Measurements from ENCODE around the gene SPATS2. TPM values are rescaled to one million over a fixed set of nuclear protein-coding genes. Genes with fewer than 3 reads are reported as not detected.

Gene SPATS2
- total and polyA plus RNA-seq, 2 of the 4 experiments (the other 2 are of a cell fraction): 50.6 to 63.3 TPM

DNA sequence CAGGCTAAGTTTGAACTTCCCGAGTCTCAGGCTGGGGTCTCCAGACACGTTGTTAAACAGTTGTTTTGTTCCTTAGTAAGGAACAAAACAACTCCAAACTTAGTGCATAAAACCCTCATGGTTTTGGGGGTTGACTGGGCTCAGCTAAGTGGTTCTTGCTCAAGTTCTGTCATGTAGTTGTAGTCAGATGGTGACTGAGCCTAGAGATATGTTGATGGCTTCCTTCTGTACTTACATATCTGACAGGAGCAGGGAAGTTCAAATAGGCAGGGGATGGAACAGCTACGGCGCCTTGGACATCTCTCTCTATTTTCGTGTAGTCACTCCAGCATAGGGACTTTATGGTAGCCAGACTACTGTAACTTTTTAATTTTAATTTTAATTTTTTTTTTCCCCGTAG, 45.7 kb downstream of the SPATS2 start:
- CTCF ChIA-PET: no interaction called here

More for the DNA sequence above, 45.7 kb downstream of the SPATS2 start:
- H3K9me3 ChIP-seq (ENCODE audit: control insufficient read depth, insufficient read depth, low read length): no peaks in the 10 kb centered on the region
- no peak overlapping the region for H4K91ac ChIP-seq (ENCODE audit: insufficient read depth, low read depth, low read length)
- no peak overlapping the region for H2BK5ac ChIP-seq (ENCODE audit: low read depth, low read length, poor library complexity, severe bottlenecking)
- TF ChIP-seq, protein P1, sequence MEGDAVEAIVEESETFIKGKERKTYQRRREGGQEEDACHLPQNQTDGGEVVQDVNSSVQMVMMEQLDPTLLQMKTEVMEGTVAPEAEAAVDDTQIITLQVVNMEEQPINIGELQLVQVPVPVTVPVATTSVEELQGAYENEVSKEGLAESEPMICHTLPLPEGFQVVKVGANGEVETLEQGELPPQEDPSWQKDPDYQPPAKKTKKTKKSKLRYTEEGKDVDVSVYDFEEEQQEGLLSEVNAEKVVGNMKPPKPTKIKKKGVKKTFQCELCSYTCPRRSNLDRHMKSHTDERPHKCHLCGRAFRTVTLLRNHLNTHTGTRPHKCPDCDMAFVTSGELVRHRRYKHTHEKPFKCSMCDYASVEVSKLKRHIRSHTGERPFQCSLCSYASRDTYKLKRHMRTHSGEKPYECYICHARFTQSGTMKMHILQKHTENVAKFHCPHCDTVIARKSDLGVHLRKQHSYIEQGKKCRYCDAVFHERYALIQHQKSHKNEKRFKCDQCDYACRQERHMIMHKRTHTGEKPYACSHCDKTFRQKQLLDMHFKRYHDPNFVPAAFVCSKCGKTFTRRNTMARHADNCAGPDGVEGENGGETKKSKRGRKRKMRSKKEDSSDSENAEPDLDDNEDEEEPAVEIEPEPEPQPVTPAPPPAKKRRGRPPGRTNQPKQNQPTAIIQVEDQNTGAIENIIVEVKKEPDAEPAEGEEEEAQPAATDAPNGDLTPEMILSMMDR (conservative IDR thresholded peaks at IDR 0.05; ENCODE audit: low read depth, low read length): no peak
- TF ChIP-seq MAFK (IDR thresholded peaks at IDR 0.05; ENCODE audit: low read depth, low read length) (no peak), NFE2L2 (IDR thresholded peaks at IDR 0.05; ENCODE audit: low read depth, low read length) (no peak), CHD1 (IDR thresholded peaks at IDR 0.05; ENCODE audit: low read depth, low read length) (no peak), RAD21 (IDR thresholded peaks at IDR 0.05; ENCODE audit: low read length) (no peak), MXI1 (IDR thresholded peaks at IDR 0.05; ENCODE audit: borderline replicate concordance, low read depth, low read length) (no peak), FOS (IDR thresholded peaks at IDR 0.05; ENCODE audit: low read depth, low read length) (no peak), POLR2A (IDR thresholded peaks at IDR 0.05; ENCODE audit: low read depth, low read length) (no peak), MAZ (IDR thresholded peaks at IDR 0.05; ENCODE audit: borderline replicate concordance, low read depth, low read length) (no peak), RFX5 (IDR thresholded peaks at IDR 0.05; ENCODE audit: low read depth, low read length) (no peak), CEBPB (IDR thresholded peaks at IDR 0.05; ENCODE audit: low read depth, low read length) (no peak), SMC3 (IDR thresholded peaks at IDR 0.05; ENCODE audit: low read depth, low read length) (no peak), RCOR1 (IDR thresholded peaks at IDR 0.05; ENCODE audit: insufficient replicate concordance, low read length) (no peak), BHLHE40 (IDR thresholded peaks at IDR 0.05; ENCODE audit: low read depth, low read length) (no peak)
- TF ChIP-seq, protein P2, sequence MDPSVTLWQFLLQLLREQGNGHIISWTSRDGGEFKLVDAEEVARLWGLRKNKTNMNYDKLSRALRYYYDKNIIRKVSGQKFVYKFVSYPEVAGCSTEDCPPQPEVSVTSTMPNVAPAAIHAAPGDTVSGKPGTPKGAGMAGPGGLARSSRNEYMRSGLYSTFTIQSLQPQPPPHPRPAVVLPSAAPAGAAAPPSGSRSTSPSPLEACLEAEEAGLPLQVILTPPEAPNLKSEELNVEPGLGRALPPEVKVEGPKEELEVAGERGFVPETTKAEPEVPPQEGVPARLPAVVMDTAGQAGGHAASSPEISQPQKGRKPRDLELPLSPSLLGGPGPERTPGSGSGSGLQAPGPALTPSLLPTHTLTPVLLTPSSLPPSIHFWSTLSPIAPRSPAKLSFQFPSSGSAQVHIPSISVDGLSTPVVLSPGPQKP (IDR thresholded peaks at IDR 0.05; ENCODE audit: borderline replicate concordance, low read depth, low read length): no peak
- TF ChIP-seq, protein P3, sequence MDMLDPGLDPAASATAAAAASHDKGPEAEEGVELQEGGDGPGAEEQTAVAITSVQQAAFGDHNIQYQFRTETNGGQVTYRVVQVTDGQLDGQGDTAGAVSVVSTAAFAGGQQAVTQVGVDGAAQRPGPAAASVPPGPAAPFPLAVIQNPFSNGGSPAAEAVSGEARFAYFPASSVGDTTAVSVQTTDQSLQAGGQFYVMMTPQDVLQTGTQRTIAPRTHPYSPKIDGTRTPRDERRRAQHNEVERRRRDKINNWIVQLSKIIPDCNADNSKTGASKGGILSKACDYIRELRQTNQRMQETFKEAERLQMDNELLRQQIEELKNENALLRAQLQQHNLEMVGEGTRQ (IDR thresholded peaks at IDR 0.05; ENCODE audit: low read depth, low read length): no peak
- WGBS, 2 experiments (ENCODE audit: extremely low coverage in 2 of 2, insufficient read length in 1 of 2): no CpG with 5 or more reads among the region's 6 CpGs
- no peak overlapping the region for H4K5ac ChIP-seq (ENCODE audit: low read depth, low read length)
- H2BK15ac ChIP-seq (ENCODE audit: low read depth, low read length): no peak overlapping the region
- H3K36me3 ChIP-seq (ENCODE audit: control insufficient read depth, insufficient read depth, low read length): no peaks in the 10 kb centered on the region
- no peak overlapping the region for H3K4me2 ChIP-seq (ENCODE audit: low read depth, low read length)
- peaks cover 3% of the 10 kb centered on the region; the same call in 1 of the 2 replicates for H3K4me1 ChIP-seq (ENCODE audit: control insufficient read depth, insufficient read depth, low read length)
- intact Hi-C loops (cut with micrococcal nuclease) (no loop called here), dilution Hi-C loops (cut with HindIII; ENCODE audit: low sequenced_read_pairs, unreplicated experiment) (no loop called here), in situ Hi-C loops (cut with MboI; ENCODE audit: low sequenced_read_pairs) (no loop called here)
- peaks cover 19% of the 10 kb centered on the region for H4K20me1 ChIP-seq (ENCODE audit: insufficient read depth, low read length)
- H2AFZ ChIP-seq (replicated peaks; ENCODE audit: low read length, poor library complexity): no peak overlapping the region
- H4K8ac ChIP-seq (ENCODE audit: low read depth in 2 of 2, low read length in 2 of 2): peak overlapping the region in 1 of 2 experiments; percentile 24; a peak in 1 of 4 replicates
- H3K4ac ChIP-seq (ENCODE audit: low read depth, low read length): no peak overlapping the region
- no peak overlapping the region for H3K27ac ChIP-seq (ENCODE audit: insufficient read depth, low read length)
- no peak overlapping the region for H3K18ac ChIP-seq (ENCODE audit: low read depth, low read length)
- peaks cover 29 to 74% of the 10 kb centered on the region in 2 experiments for H3K79me1 ChIP-seq (ENCODE audit: low read depth in 1 of 2, low read length in 2 of 2)
- H2AK9ac ChIP-seq (replicated peaks; ENCODE audit: low read depth, low read length, poor library complexity): no peak overlapping the region
- no peak overlapping the region for H3K23ac ChIP-seq (ENCODE audit: low read depth, low read length)
- H3K9me1 ChIP-seq (ENCODE audit: insufficient read depth, low read length): peaks cover 12% of the 10 kb centered on the region
- no peak overlapping the region for H3K4me3 ChIP-seq (ENCODE audit: insufficient read depth, low read depth, low read length)
- H2BK120ac ChIP-seq (ENCODE audit: low read depth, low read length): no peak overlapping the region
- H3K14ac ChIP-seq (replicated peaks; ENCODE audit: low read depth, low read length): no peak overlapping the region; the same call in 1 of the 2 replicates
- no TSS peak for BruUV-seq (replicated peaks)
- POLR2A ChIA-PET (ENCODE audit: unreplicated experiment): no interaction called here
- no peaks in the 10 kb centered on the region for H3K27me3 ChIP-seq (ENCODE audit: control insufficient read depth, insufficient read depth, low read length)
- no peak overlapping the region for H2BK20ac ChIP-seq (ENCODE audit: low read depth, low read length)
- ATAC-seq (ENCODE audit: low read depth): no peak
- H3K9ac ChIP-seq (ENCODE audit: low read depth, low read length): no peak overlapping the region
- H3K56ac ChIP-seq (ENCODE audit: extremely low read depth, insufficient read depth, low read length): no peak overlapping the region
- DNase-seq: peak; percentile 42
- H2AK5ac ChIP-seq (ENCODE audit: low read depth, low read length): no peak overlapping the region

All from IMR-90 (cell line).